KMS-11 (cell line): ENCODE results near the gene LAMA2.

Experiments used
- H2AFZ ChIP-seq: fragments of 200-600 bp; sonication (generic); 2 replicates; pipeline ENCODE4 v1.6.1; 2016; ENCODE audit warnings: antibody characterized with exemption, mixed run types, low read depth
- H3K27ac ChIP-seq: fragments of 200-600 bp; sonication (generic); 2 replicates; pipeline ENCODE4 v1.6.1; 2016; ENCODE audit warnings: mild to moderate bottlenecking, mixed run types
- H3K27me3 ChIP-seq: fragments of 200-600 bp; sonication (generic); 2 replicates; pipeline ENCODE4 v1.6.1; 2017; ENCODE audit warnings: mild to moderate bottlenecking, low read depth, mixed run types, moderate library complexity; ENCODE audit not compliant: insufficient read depth
- H3K36me3 ChIP-seq: fragments of 200-600 bp; sonication (generic); 2 replicates; pipeline ENCODE4 v1.6.1; 2017; ENCODE audit warnings: mild to moderate bottlenecking, mixed run types; ENCODE audit not compliant: insufficient read depth
- H3K4me1 ChIP-seq: fragments of 200-600 bp; sonication (generic); 2 replicates; pipeline ENCODE4 v1.6.1; 2016; ENCODE audit warnings: mild to moderate bottlenecking, low read depth, mixed run types; ENCODE audit not compliant: poor library complexity, severe bottlenecking
- H3K4me2 ChIP-seq: fragments of 200-600 bp; sonication (generic); 2 replicates; pipeline ENCODE4 v1.7.0; 2016; ENCODE audit warnings: mild to moderate bottlenecking, mixed run types
- H3K4me3 ChIP-seq: fragments of 200-600 bp; sonication (generic); IDR thresholded peaks from 2 replicates; pipeline ENCODE4 v1.6.1; 2017; ENCODE audit warnings: low read depth, low read length, mixed read lengths; ENCODE audit not compliant: insufficient read depth
- H3K79me2 ChIP-seq: fragments of 200-600 bp; sonication (generic); 2 replicates; pipeline ENCODE4 v1.6.1; 2016; ENCODE audit warnings: low read depth, mixed run types; ENCODE audit not compliant: insufficient read depth
- H3K9ac ChIP-seq: fragments of 200-600 bp; sonication (generic); 2 replicates; pipeline ENCODE4 v1.6.1; 2016; ENCODE audit warnings: mild to moderate bottlenecking, mixed run types
- H4K20me1 ChIP-seq: fragments of 200-600 bp; sonication (generic); 2 replicates; pipeline ENCODE4 v1.6.1; 2016; ENCODE audit warnings: mild to moderate bottlenecking, mixed run types; ENCODE audit not compliant: insufficient read depth
- CTCF ChIP-seq: fragments of 200-600 bp; sonication (generic); conservative IDR thresholded peaks from 2 replicates; pipeline ENCODE4 v1.6.1; 2017; ENCODE audit warnings: low read depth, mild to moderate bottlenecking, antibody characterized with exemption, low read length, moderate library complexity, mixed read lengths

Gene LAMA2

DNA sequence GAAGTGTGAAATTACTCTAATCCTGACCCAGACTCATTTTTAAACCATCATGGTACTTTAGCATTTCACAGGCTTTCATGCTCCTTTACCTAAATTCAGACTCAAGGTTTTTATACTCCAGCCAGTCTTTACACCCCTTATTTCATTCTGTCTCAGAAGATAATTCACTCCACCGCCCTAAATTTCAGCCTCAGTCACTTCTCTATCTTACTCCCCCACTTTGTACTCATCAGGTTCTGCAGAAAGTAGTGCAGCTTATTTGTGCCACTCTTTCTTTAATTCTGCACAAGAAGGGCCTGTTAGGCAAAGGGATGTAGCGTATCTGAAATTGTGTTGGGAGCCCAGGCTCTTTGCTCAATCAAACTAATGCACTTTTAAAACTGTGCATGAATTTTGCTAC is 621.5 kb downstream of the LAMA2 start:
- Histone ChIP-seq H4K20me1 (no peaks in the 10 kb centered on the region), H3K27me3 (no peaks in the 10 kb centered on the region), H3K4me1 (peaks cover 24% of the 10 kb centered on the region), H3K4me3 (no peak overlapping the region), H3K36me3 (no peaks in the 10 kb centered on the region), H3K9ac (no peak overlapping the region), H3K79me2 (no peaks in the 10 kb centered on the region), H2AFZ (no peak overlapping the region), H3K4me2 (no peak overlapping the region), H3K27ac (no peak overlapping the region)
- TF ChIP-seq CTCF: no peak

DNA sequence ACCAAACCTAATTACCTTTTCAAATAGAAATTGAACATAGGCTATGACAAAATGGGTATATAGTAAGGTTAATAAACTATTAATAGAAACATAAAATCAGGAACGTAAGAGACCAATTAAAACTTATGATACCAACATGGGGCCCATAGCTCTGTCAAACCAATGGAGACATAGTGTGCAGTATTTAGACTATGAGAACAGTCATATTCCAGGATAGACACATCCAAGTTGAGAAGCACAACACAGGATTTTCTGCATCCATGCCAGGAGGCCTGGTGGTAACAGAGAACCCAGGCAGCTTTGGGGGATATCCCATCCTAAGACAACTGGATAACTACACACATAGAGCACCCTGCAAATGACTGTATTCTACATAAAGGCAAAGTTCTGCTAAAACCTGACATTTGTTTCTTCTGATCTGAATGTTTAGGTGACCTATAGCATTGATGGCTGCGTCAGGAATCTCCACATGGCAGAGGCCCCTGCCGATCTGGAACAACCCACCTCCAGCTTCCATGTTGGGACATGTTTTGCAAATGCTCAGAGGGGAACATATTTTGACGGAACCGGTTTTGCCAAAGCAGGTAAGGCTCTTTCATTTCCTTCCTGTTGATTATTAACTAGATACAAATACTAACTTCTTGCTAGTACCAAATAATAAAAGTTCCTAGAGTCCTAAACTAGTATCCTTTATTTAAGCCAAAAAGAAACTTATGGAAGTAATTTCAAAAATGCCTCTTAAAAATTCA is 624.3 kb downstream of the LAMA2 start:
- peaks cover 6% of the 10 kb centered on the region for H3K4me1 ChIP-seq
- no peaks in the 10 kb centered on the region for H3K27me3 ChIP-seq
- H3K9ac ChIP-seq: no peak overlapping the region
- no peaks in the 10 kb centered on the region for H3K36me3 ChIP-seq
- no peak for TF ChIP-seq CTCF
- no peak overlapping the region for H2AFZ ChIP-seq
- no peak overlapping the region for H3K4me3 ChIP-seq
- H3K79me2 ChIP-seq: no peaks in the 10 kb centered on the region
- no peak overlapping the region for H3K4me2 ChIP-seq
- H4K20me1 ChIP-seq: no peaks in the 10 kb centered on the region
- H3K27ac ChIP-seq: no peak overlapping the region

GRCh38 chr6:129507846-129508245 is 624.9 kb downstream of the LAMA2 start:
- no peak for TF ChIP-seq CTCF
- no peaks in the 10 kb centered on the region for H3K79me2 ChIP-seq
- no peaks in the 10 kb centered on the region for H4K20me1 ChIP-seq
- peaks cover 10% of the 10 kb centered on the region for H3K4me1 ChIP-seq
- H2AFZ ChIP-seq: no peak overlapping the region
- no peaks in the 10 kb centered on the region for H3K27me3 ChIP-seq
- no peaks in the 10 kb centered on the region for H3K36me3 ChIP-seq
- H3K9ac ChIP-seq: no peak overlapping the region
- H3K4me2 ChIP-seq: no peak overlapping the region
- no peak overlapping the region for H3K27ac ChIP-seq
- H3K4me3 ChIP-seq: no peak overlapping the region

- H3K4me1 ChIP-seq: peaks cover 17% of the 10 kb centered on the region
- H3K79me2 ChIP-seq: no peaks in the 10 kb centered on the region
- H3K4me3 ChIP-seq: no peak overlapping the region
- no peak overlapping the region for H3K9ac ChIP-seq
- H2AFZ ChIP-seq: no peak overlapping the region
- no peak overlapping the region for H3K4me2 ChIP-seq
- H3K36me3 ChIP-seq: no peaks in the 10 kb centered on the region
- no peak for TF ChIP-seq CTCF
- H3K27ac ChIP-seq: no peak overlapping the region
- H3K27me3 ChIP-seq: no peaks in the 10 kb centered on the region
- H4K20me1 ChIP-seq: no peaks in the 10 kb centered on the region
Observed at GRCh38 chr6:129508477-129509145, 625.7 kb downstream of the LAMA2 start.
